IMR-90 (cell line): Measurements from ENCODE around the gene COL7A1. TPM values are rescaled to one million over a fixed set of nuclear protein-coding genes. Genes with fewer than 3 reads are reported as not detected.
A peak's percentile ranks its signal among the peaks of the same experiment; 100 is the strongest.

ENCODE experiments used
- ATAC-seq: fragments of 200-7000 bp; cut with Tn5 transposase; 2 replicates; pipeline ENCODE4 v1.9.1; 2020; ENCODE audit warnings: low read depth, mild to moderate bottlenecking, moderate library complexity
- BruUV-seq: library from RNA; stranded (reverse); fragments of 400-500 nt; replicated peaks from 2 replicates; lab custom pipeline; 2021; lab: Mats Ljungman, UMichigan
- CTCF ChIA-PET: fragments of 300-600 bp; formaldehyde crosslinking; extraction: SDS; loops from one replicate; lab custom pipeline; 2021; ENCODE audit warnings: antibody characterized with exemption; lab: Yijun Ruan, JAX
- POLR2A ChIA-PET: fragments of 300-600 bp; sonication (Branson Sonifier 250); formaldehyde crosslinking; loops from one replicate; lab custom pipeline; 2022; ENCODE audit warnings: antibody characterized with exemption; ENCODE audit not compliant: unreplicated experiment; lab: Charles Lee
- DNase-seq: peaks from one replicate; pipeline ENCODE4 v3.0.0; 2013
- H2AFZ ChIP-seq: replicated peaks from 2 replicates; pipeline ENCODE3; 2013; ENCODE audit warnings: low read length, mild to moderate bottlenecking; ENCODE audit not compliant: poor library complexity
- H2AK5ac ChIP-seq: 2 replicates; pipeline ENCODE4 v1.6.1; 2013; ENCODE audit warnings: low read depth, low read length, inconsistent platforms
- H2AK9ac ChIP-seq: replicated peaks from 2 replicates; pipeline ENCODE3; 2013; ENCODE audit warnings: mild to moderate bottlenecking, low read depth, low read length, moderate library complexity; ENCODE audit not compliant: poor library complexity
- H2BK120ac ChIP-seq: 2 replicates; pipeline ENCODE4 v1.6.1; 2013; ENCODE audit warnings: low read depth, low read length, inconsistent platforms
- H2BK15ac ChIP-seq: 3 replicates; pipeline ENCODE4 v1.6.1; 2013; ENCODE audit warnings: low read depth, low read length, inconsistent platforms
- H2BK20ac ChIP-seq: 2 replicates; pipeline ENCODE4 v1.6.1; 2013; ENCODE audit warnings: low read depth, mild to moderate bottlenecking, inconsistent platforms, low read length, moderate library complexity
- H2BK5ac ChIP-seq: 2 replicates; pipeline ENCODE4 v1.6.1; 2013; ENCODE audit warnings: mild to moderate bottlenecking, low read depth, low read length, inconsistent platforms; ENCODE audit not compliant: poor library complexity, severe bottlenecking
- H3K14ac ChIP-seq: replicated peaks from 2 replicates; pipeline ENCODE4 v1.6.1; 2013; ENCODE audit warnings: low read depth, low read length, inconsistent platforms
- H3K18ac ChIP-seq: 2 replicates; pipeline ENCODE4 v1.6.1; 2013; ENCODE audit warnings: low read depth, low read length, control low read depth
- H3K23ac ChIP-seq: 2 replicates; pipeline ENCODE4 v1.6.1; 2013; ENCODE audit warnings: low read depth, low read length, inconsistent platforms
- H3K27ac ChIP-seq: 2 replicates; pipeline ENCODE4 v1.5.1; 2013; ENCODE audit warnings: mild to moderate bottlenecking, control low read depth, low read length; ENCODE audit not compliant: insufficient read depth
- H3K27me3 ChIP-seq: 2 replicates; pipeline ENCODE4 v1.6.1; 2013; ENCODE audit warnings: low read length; ENCODE audit not compliant: control insufficient read depth, insufficient read depth
- H3K36me3 ChIP-seq: 2 replicates; pipeline ENCODE4 v1.6.1; 2013; ENCODE audit warnings: low read length, mixed read lengths; ENCODE audit not compliant: control insufficient read depth, insufficient read depth
- H3K4ac ChIP-seq: 2 replicates; pipeline ENCODE4 v1.6.1; 2013; ENCODE audit warnings: low read depth, low read length, inconsistent platforms
- H3K4me1 ChIP-seq: 2 replicates; pipeline ENCODE4 v1.6.1; 2013; ENCODE audit warnings: low read length, mixed read lengths; ENCODE audit not compliant: control insufficient read depth, insufficient read depth
- H3K4me2 ChIP-seq: 2 replicates; pipeline ENCODE4 v1.6.1; 2013; ENCODE audit warnings: low read depth, mild to moderate bottlenecking, control low read depth, low read length, moderate library complexity
- H3K4me3 ChIP-seq: 2 replicates; pipeline ENCODE4 v1.5.1; 2013; ENCODE audit warnings: low read depth, mild to moderate bottlenecking, control low read depth, low read length, moderate library complexity; ENCODE audit not compliant: insufficient read depth
- H3K56ac ChIP-seq: 2 replicates; pipeline ENCODE4 v1.6.1; 2013; ENCODE audit warnings: low read length, inconsistent platforms; ENCODE audit not compliant: insufficient read depth; ENCODE audit errors: extremely low read depth
- H3K79me1 ChIP-seq, 2 experiments: 2 replicates each; pipeline ENCODE4 v1.6.1; 2013; ENCODE audit warnings: low read length in 2 of 2, inconsistent platforms in 1 of 2, low read depth in 1 of 2
- H3K9ac ChIP-seq: 2 replicates; pipeline ENCODE4 v1.6.1; 2013; ENCODE audit warnings: low read depth, low read length, control low read depth
- H3K9me1 ChIP-seq: 2 replicates; pipeline ENCODE4 v1.6.1; 2013; ENCODE audit warnings: low read length, inconsistent platforms; ENCODE audit not compliant: insufficient read depth
- H3K9me3 ChIP-seq: 2 replicates; pipeline ENCODE4 v1.6.1; 2013; ENCODE audit warnings: low read length; ENCODE audit not compliant: control insufficient read depth, insufficient read depth
- H4K20me1 ChIP-seq: 2 replicates; pipeline ENCODE4 v1.6.1; 2013; ENCODE audit warnings: low read length, inconsistent platforms; ENCODE audit not compliant: insufficient read depth
- H4K5ac ChIP-seq: 2 replicates; pipeline ENCODE4 v1.6.1; 2013; ENCODE audit warnings: mild to moderate bottlenecking, low read depth, low read length, control low read depth
- H4K8ac ChIP-seq, 2 experiments: 2 replicates each; pipeline ENCODE4 v1.6.1; 2013; ENCODE audit warnings: low read depth in 2 of 2, low read length in 2 of 2, control low read depth in 1 of 2, inconsistent platforms in 1 of 2
- H4K91ac ChIP-seq: 2 replicates; pipeline ENCODE4 v1.6.1; 2013; ENCODE audit warnings: low read depth, low read length, inconsistent platforms; ENCODE audit not compliant: insufficient read depth
- BHLHE40 ChIP-seq: fragments of 150-350 bp; IDR thresholded peaks from 2 replicates; pipeline ENCODE4 v1.6.1; 2016; ENCODE audit warnings: mild to moderate bottlenecking, low read depth, low read length
- CHD1 ChIP-seq: IDR thresholded peaks from 2 replicates; pipeline ENCODE4 v1.6.1; 2012; ENCODE audit warnings: low read depth, low read length, improper control_type of control experiment
- FOS ChIP-seq: fragments of 150-350 bp; IDR thresholded peaks from 2 replicates; pipeline ENCODE4 v1.6.1; 2016; ENCODE audit warnings: low read depth, low read length
- MAFK ChIP-seq: IDR thresholded peaks from 2 replicates; pipeline ENCODE4 v1.6.1; 2012; ENCODE audit warnings: low read depth, low read length, improper control_type of control experiment
- MAZ ChIP-seq: IDR thresholded peaks from 2 replicates; pipeline ENCODE4 v1.6.1; 2012; ENCODE audit warnings: low read depth, mild to moderate bottlenecking, low read length, improper control_type of control experiment, moderate library complexity, borderline replicate concordance
- RFX5 ChIP-seq: IDR thresholded peaks from 2 replicates; pipeline ENCODE4 v1.8.0; 2012; ENCODE audit warnings: low read depth, mild to moderate bottlenecking, low read length, moderate library complexity
- SMC3 ChIP-seq: fragments of 150-350 bp; IDR thresholded peaks from 2 replicates; pipeline ENCODE4 v1.6.1; 2016; ENCODE audit warnings: low read depth, mild to moderate bottlenecking, antibody characterized with exemption, low read length, moderate library complexity
- USF2 ChIP-seq: fragments of 150-350 bp; IDR thresholded peaks from 2 replicates; pipeline ENCODE4 v1.6.1; 2017; ENCODE audit warnings: mild to moderate bottlenecking, antibody characterized with exemption, low read length, low read depth
- WGBS, 2 experiments: methylation state at CpG; one replicate each; pipeline versions ENCODE4 v1.1.5 to v1.1.7; 2013; ENCODE audit warnings: missing lambda C conversion rate in 2 of 2; ENCODE audit not compliant: insufficient read length in 1 of 2; ENCODE audit errors: extremely low coverage in 2 of 2; 5-methylcytosine and 5-hydroxymethylcytosine counted together
- dilution Hi-C: fragments of 300-500 bp; cut with HindIII; formaldehyde crosslinking; loops from one replicate; pipeline ENCODE4 v1.14.3; 2018; ENCODE audit warnings: low sequenced_read_pairs; ENCODE audit not compliant: unreplicated experiment
- in situ Hi-C: fragments of 300-500 bp; cut with MboI; formaldehyde crosslinking; loops from 3 replicates; pipeline ENCODE4 v1.14.3; 2019; ENCODE audit warnings: low sequenced_read_pairs, inconsistent platforms, mixed read lengths
- intact Hi-C: fragments of 100-400 bp; cut with micrococcal nuclease; formaldehyde crosslinking; loops from 2 replicates; pipeline ENCODE4 v1.10.0; 2022
- polyA plus RNA-seq, 3 experiments: library from polyadenylated mRNA; depleted of rRNA; stranded (reverse); fragments of >200 nt; gene quantifications; 2 replicates each; pipeline ENCODE4 v1.2.3, GENCODE V29; 2012; ENCODE audit warnings: low replicate concordance in 1 of 3
- total RNA-seq: library from RNA; depleted of rRNA; stranded (reverse); fragments of >200 nt; gene quantifications from 2 replicates; pipeline ENCODE4 v1.2.3, GENCODE V29; 2012
- TF ChIP-seq, protein P1 (sequence below): conservative IDR thresholded peaks from 2 replicates; pipeline ENCODE4 v1.5.1; 2012; ENCODE audit warnings: mild to moderate bottlenecking, low read depth, low read length, improper control_type of control experiment
- TF ChIP-seq, protein P2 (sequence below): fragments of 150-350 bp; IDR thresholded peaks from 2 replicates; pipeline ENCODE4 v1.6.1; 2016; ENCODE audit warnings: low read depth, mild to moderate bottlenecking, low read length, moderate library complexity, borderline replicate concordance

The COL7A1 gene
- total and polyA plus RNA-seq, 2 of the 4 experiments (the other 2 are of a cell fraction) = 4.1 to 20.3 TPM

- WGBS, 2 experiments = 2% methylated on average over 22 of the region's 53 CpGs; no CpG with 5 or more reads in 1 of the 2 experiments
- peak within 1 kb of the TSS; percentile 67 for H3K27ac ChIP-seq
- H2BK5ac ChIP-seq = peak within 1 kb of the TSS; percentile 85
- ChIA-PET POLR2A (no interaction called here), CTCF (interaction anchor here (1.0 kb wide), 1 partner anchor 79 kb away, joined by 3 read pairs; no protein-coding TSS in a partner anchor)
- TF ChIP-seq MAZ = 0 out of 2 replicates have a peak, but pooled peaks have one; percentile 24
- no peak for TF ChIP-seq FOS
- TF ChIP-seq SMC3 = no peak
- no peak for TF ChIP-seq CHD1
- TF ChIP-seq USF2 = no peak
- no peak for TF ChIP-seq RFX5
- TF ChIP-seq, protein P1, sequence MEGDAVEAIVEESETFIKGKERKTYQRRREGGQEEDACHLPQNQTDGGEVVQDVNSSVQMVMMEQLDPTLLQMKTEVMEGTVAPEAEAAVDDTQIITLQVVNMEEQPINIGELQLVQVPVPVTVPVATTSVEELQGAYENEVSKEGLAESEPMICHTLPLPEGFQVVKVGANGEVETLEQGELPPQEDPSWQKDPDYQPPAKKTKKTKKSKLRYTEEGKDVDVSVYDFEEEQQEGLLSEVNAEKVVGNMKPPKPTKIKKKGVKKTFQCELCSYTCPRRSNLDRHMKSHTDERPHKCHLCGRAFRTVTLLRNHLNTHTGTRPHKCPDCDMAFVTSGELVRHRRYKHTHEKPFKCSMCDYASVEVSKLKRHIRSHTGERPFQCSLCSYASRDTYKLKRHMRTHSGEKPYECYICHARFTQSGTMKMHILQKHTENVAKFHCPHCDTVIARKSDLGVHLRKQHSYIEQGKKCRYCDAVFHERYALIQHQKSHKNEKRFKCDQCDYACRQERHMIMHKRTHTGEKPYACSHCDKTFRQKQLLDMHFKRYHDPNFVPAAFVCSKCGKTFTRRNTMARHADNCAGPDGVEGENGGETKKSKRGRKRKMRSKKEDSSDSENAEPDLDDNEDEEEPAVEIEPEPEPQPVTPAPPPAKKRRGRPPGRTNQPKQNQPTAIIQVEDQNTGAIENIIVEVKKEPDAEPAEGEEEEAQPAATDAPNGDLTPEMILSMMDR = no peak
- TF ChIP-seq MAFK = no peak
- TF ChIP-seq, protein P2, sequence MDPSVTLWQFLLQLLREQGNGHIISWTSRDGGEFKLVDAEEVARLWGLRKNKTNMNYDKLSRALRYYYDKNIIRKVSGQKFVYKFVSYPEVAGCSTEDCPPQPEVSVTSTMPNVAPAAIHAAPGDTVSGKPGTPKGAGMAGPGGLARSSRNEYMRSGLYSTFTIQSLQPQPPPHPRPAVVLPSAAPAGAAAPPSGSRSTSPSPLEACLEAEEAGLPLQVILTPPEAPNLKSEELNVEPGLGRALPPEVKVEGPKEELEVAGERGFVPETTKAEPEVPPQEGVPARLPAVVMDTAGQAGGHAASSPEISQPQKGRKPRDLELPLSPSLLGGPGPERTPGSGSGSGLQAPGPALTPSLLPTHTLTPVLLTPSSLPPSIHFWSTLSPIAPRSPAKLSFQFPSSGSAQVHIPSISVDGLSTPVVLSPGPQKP = no peak
- TF ChIP-seq BHLHE40 = peak; percentile 61; the same call in 1 of the 2 replicates
- H3K18ac ChIP-seq = peak within 1 kb of the TSS; percentile 36; the same call in 1 of the 2 replicates
- H2AFZ ChIP-seq = peak within 1 kb of the TSS; percentile 98
- H3K36me3 ChIP-seq = peaks cover 2% of the 10 kb centered on the region; the same call in 1 of the 2 replicates
- H3K4me2 ChIP-seq = peak within 1 kb of the TSS; percentile 63
- H4K91ac ChIP-seq = peak within 1 kb of the TSS; percentile 84; the same call in 1 of the 2 replicates
- peak within 1 kb of the TSS; percentile 70 to 85 for H4K8ac ChIP-seq
- H3K9ac ChIP-seq = peak within 1 kb of the TSS; percentile 75
- peak within 1 kb of the TSS; percentile 67 for H3K4me3 ChIP-seq
- H2BK20ac ChIP-seq = no peak within 1 kb of the TSS
- H3K9me1 ChIP-seq = peaks cover 21% of the 10 kb centered on the region
- in situ Hi-C loops (loop anchor here (5.0 kb wide), 1 partner anchor 90 kb away; a partner anchor contains a TSS), intact Hi-C loops (loop anchor here (2.0 kb wide), 1 partner anchor 78 kb away; the partner anchor contains the start of gene SLC26A6), dilution Hi-C loops (no loop called here)
- H2BK15ac ChIP-seq = peak within 1 kb of the TSS; percentile 72; the same call in 1 of the 3 replicates
- peak within 1 kb of the TSS; percentile 6; the same call in 1 of the 2 replicates for H2BK120ac ChIP-seq
- peak within 1 kb of the TSS; percentile 97 for H2AK9ac ChIP-seq
- H4K20me1 ChIP-seq = peaks cover 8% of the 10 kb centered on the region; the same call in 1 of the 2 replicates
- peaks cover 32% of the 10 kb centered on the region for H3K4me1 ChIP-seq
- DNase-seq (peak; percentile 99), ATAC-seq (peak; percentile 87)
- H3K4ac ChIP-seq = peak within 1 kb of the TSS; percentile 54
- peak within 1 kb of the TSS; percentile 66 for H4K5ac ChIP-seq
- peaks cover 24 to 70% of the 10 kb centered on the region in 2 experiments for H3K79me1 ChIP-seq
- H3K23ac ChIP-seq = peak within 1 kb of the TSS; percentile 16; the same call in 1 of the 2 replicates
- H3K9me3 ChIP-seq = no peaks in the 10 kb centered on the region
- H2AK5ac ChIP-seq = peak within 1 kb of the TSS; percentile 67
- BruUV-seq = no TSS peak
- H3K14ac ChIP-seq = peak within 1 kb of the TSS; percentile 54; the same call in 1 of the 2 replicates
- H3K56ac ChIP-seq = no peak within 1 kb of the TSS
- no peaks in the 10 kb centered on the region for H3K27me3 ChIP-seq
These were observed 38.1 kb downstream of the COL7A1 start, which contains the start of gene PFKFB4 for GRCh38 chr3:48556796-48557626. Gene PFKFB4 (minus strand): TSS chr3:48556803. CDS start chr3:48556777, 26 bp downstream.
